GM19328 (cell line): ENCODE measurements around the gene SRXN1.

Experiments
- ATAC-seq: cut with Tn5 transposase; IDR thresholded peaks from one replicate; pipeline ENCODE4 v1.9.1; 2021; ENCODE audit warnings: mild to moderate bottlenecking, moderate library complexity; ENCODE audit not compliant: unreplicated experiment

The SRXN1 gene

GRCh38 chr20:609371-609964, 43.5 kb downstream of the SRXN1 start:
- no peak for ATAC-seq

- no peak for ATAC-seq
Measured at GRCh38 chr20:608970-609369, 44.0 kb downstream of the SRXN1 start.

- ATAC-seq = no peak
Measured at GRCh38 chr20:607476-607875, 45.5 kb downstream of the SRXN1 start.

- no peak for ATAC-seq
Measured at GRCh38 chr20:605237-605636, 47.8 kb downstream of the SRXN1 start.

- no peak for ATAC-seq
Measured at GRCh38 chr20:603116-603640, 49.8 kb downstream of the SRXN1 start.

- no peak for ATAC-seq
Measured at GRCh38 chr20:602111-602970, 50.7 kb downstream of the SRXN1 start.

- ATAC-seq = no peak
Measured at GRCh38 chr20:600736-601135, 52.3 kb downstream of the SRXN1 start.

GRCh38 chr20:600141-600540, 52.9 kb downstream of the SRXN1 start:
- ATAC-seq = no peak

GRCh38 chr20:598133-598850, 54.7 kb downstream of the SRXN1 start:
- ATAC-seq = no peak

GRCh38 chr20:597560-597959, 55.4 kb downstream of the SRXN1 start:
- ATAC-seq = no peak
